GM10847 (cell line): ENCODE data around the gene DNAJC12.

Experiments used
- POLR2A ChIP-seq: IDR thresholded peaks from 2 replicates; pipeline ENCODE4 v1.6.1; 2011; ENCODE audit not compliant: insufficient read length; ENCODE audit errors: extremely low read depth

The DNAJC12 gene

GRCh38 chr10:67837541-67838314 lies at the start of gene DNAJC12:
DNAJC12 (minus strand) TSS chr10:67838188; CDS start chr10:67838011, 177 bp downstream.
- no peak for TF ChIP-seq POLR2A

- TF ChIP-seq POLR2A = no peak
These were observed 47.1 kb upstream of the DNAJC12 start for GRCh38 chr10:67884842-67885670.

- TF ChIP-seq POLR2A = peak; percentile 94
These were observed 46.4 kb upstream of the DNAJC12 start, which contains the start of gene SIRT1 for GRCh38 chr10:67884313-67884841. SIRT1 (plus strand) TSS chr10:67884656; CDS start chr10:67884722, 66 bp downstream.

- no peak for TF ChIP-seq POLR2A
These were observed 45.8 kb upstream of the DNAJC12 start for GRCh38 chr10:67883710-67884312.

GRCh38 chr10:67878133-67878532 lies 40.1 kb upstream of the DNAJC12 start:
- no peak for TF ChIP-seq POLR2A

- no peak for TF ChIP-seq POLR2A
These were observed 37.6 kb upstream of the DNAJC12 start for GRCh38 chr10:67875340-67876238.

- TF ChIP-seq POLR2A = no peak
These were observed 32.0 kb upstream of the DNAJC12 start for GRCh38 chr10:67869996-67870395.

- no peak for TF ChIP-seq POLR2A
These were observed 30.1 kb upstream of the DNAJC12 start for GRCh38 chr10:67868132-67868531.

- TF ChIP-seq POLR2A = no peak
These were observed 26.8 kb upstream of the DNAJC12 start for GRCh38 chr10:67864607-67865371.

- TF ChIP-seq POLR2A = no peak
These were observed 25.1 kb upstream of the DNAJC12 start for GRCh38 chr10:67863094-67863493.

- no peak for TF ChIP-seq POLR2A
These were observed 23.9 kb upstream of the DNAJC12 start for GRCh38 chr10:67861750-67862432.

GRCh38 chr10:67858971-67859370 lies 21.0 kb upstream of the DNAJC12 start:
- TF ChIP-seq POLR2A = no peak

GRCh38 chr10:67853512-67853911 lies 15.5 kb upstream of the DNAJC12 start:
- no peak for TF ChIP-seq POLR2A

- no peak for TF ChIP-seq POLR2A
These were observed 14.8 kb upstream of the DNAJC12 start for GRCh38 chr10:67852761-67853160.

GRCh38 chr10:67851186-67851585 lies 13.2 kb upstream of the DNAJC12 start:
- TF ChIP-seq POLR2A = no peak
